SU-DHL-6 (cell line): ENCODE measurements around the gene PET117.
A peak's percentile ranks its signal among the peaks of the same experiment; 100 is the strongest.
"Not testable (repeated sequence)": the region's sequence is repeated elsewhere in the genome, so short reads cannot be mapped to it uniquely, and the experiment has no call there.

Experiments used
- H2AFZ ChIP-seq: fragments of 200-600 bp; sonication (generic); 2 replicates; pipeline ENCODE4 v1.6.1; 2014; ENCODE audit warnings: low read depth, mild to moderate bottlenecking, moderate library complexity, mixed read lengths, antibody characterized with exemption, low read length; ENCODE audit not compliant: severe bottlenecking
- H3F3A ChIP-seq: fragments of 200-600 bp; shearing (Covaris generic); 2 replicates; pipeline ENCODE4 v1.6.0; 2016; ENCODE audit warnings: antibody characterized with exemption, mild to moderate bottlenecking; ENCODE audit not compliant: insufficient read depth
- H3K27ac ChIP-seq: fragments of 200-600 bp; sonication (generic); 2 replicates; pipeline ENCODE4 v1.5.1; 2016; ENCODE audit warnings: low read depth, mild to moderate bottlenecking, low read length, moderate library complexity, mixed read lengths
- H3K27me3 ChIP-seq: fragments of 200-600 bp; sonication (generic), shearing (Covaris generic); 2 replicates; pipeline ENCODE4 v1.6.0; 2014; ENCODE audit warnings: mild to moderate bottlenecking, low read length
- H3K36me3 ChIP-seq: fragments of 200-600 bp; sonication (generic); 2 replicates; pipeline ENCODE4 v1.6.1; 2014; ENCODE audit warnings: mild to moderate bottlenecking, low read length, mixed read lengths
- H3K4me2 ChIP-seq: fragments of 300-600, 200-600 bp; shearing (Covaris generic), sonication (generic); 2 replicates; pipeline ENCODE4 v1.6.0; 2014; ENCODE audit warnings: low read length, low read depth, mild to moderate bottlenecking; ENCODE audit not compliant: poor library complexity, severe bottlenecking
- H3K4me3 ChIP-seq: fragments of 200-600 bp; sonication (generic); 2 replicates; pipeline ENCODE4 v1.5.1; 2014; ENCODE audit warnings: antibody characterized with exemption, low read length, mild to moderate bottlenecking, mixed read lengths; ENCODE audit not compliant: insufficient read depth, poor library complexity, severe bottlenecking
- H3K79me2 ChIP-seq: fragments of 200-600 bp; sonication (generic); 2 replicates; pipeline ENCODE4 v1.6.1; 2014; ENCODE audit warnings: mild to moderate bottlenecking, low read length, moderate library complexity; ENCODE audit not compliant: insufficient read depth
- H3K9ac ChIP-seq: fragments of 200-600 bp; sonication (generic); 2 replicates; pipeline ENCODE4 v1.7.0; 2014; ENCODE audit warnings: mild to moderate bottlenecking, low read length
- H3K9me2 ChIP-seq: fragments of 200-600 bp; sonication (generic); replicated peaks from 2 replicates; pipeline ENCODE4 v1.6.1; 2014; ENCODE audit warnings: low read length; ENCODE audit not compliant: insufficient read depth
- H3K9me3 ChIP-seq: fragments of 200-600 bp; sonication (generic); 2 replicates; pipeline ENCODE4 v1.6.1; 2014; ENCODE audit warnings: low read length, mixed read lengths; ENCODE audit not compliant: insufficient read depth
- H4K20me1 ChIP-seq: fragments of 200-600 bp; sonication (generic); 2 replicates; pipeline ENCODE4 v1.6.1; 2014; ENCODE audit warnings: low read depth, mild to moderate bottlenecking, antibody characterized with exemption, low read length, moderate library complexity, mixed read lengths
- CTCF ChIP-seq: fragments of 200-600 bp; sonication (generic); IDR thresholded peaks from one replicate; pipeline ENCODE4 v1.5.1; 2017; ENCODE audit warnings: antibody characterized with exemption, mild to moderate bottlenecking, low read length, moderate library complexity; ENCODE audit not compliant: insufficient read depth, poor library complexity, severe bottlenecking
- EZH2phosphoT487 ChIP-seq: fragments of 200-600 bp; sonication (generic), shearing (Covaris generic); conservative IDR thresholded peaks from 2 replicates; pipeline ENCODE4 v1.6.1; 2018; ENCODE audit warnings: mild to moderate bottlenecking, antibody characterized with exemption, low read length, moderate library complexity, mixed read lengths

PET117 gene

GRCh38 chr20:18137412-18138265 is at the start of gene PET117, which contains the start of gene KAT14:
PET117 (plus strand) TSS chr20:18137863; CDS start chr20:18137956, 93 bp downstream.
KAT14 (plus strand) TSS chr20:18137863; CDS start chr20:18142661, 4,798 bp downstream.
- Histone ChIP-seq H4K20me1 (no peaks in the 10 kb centered on the region), H3K79me2 (peaks cover 47% of the 10 kb centered on the region), H3K9me2 (no peaks in the 10 kb centered on the region), H3K4me2 (peak within 1 kb of the TSS; percentile 96), H3K4me3 (peak within 1 kb of the TSS; percentile 86), H3K9ac (peak within 1 kb of the TSS; percentile 94), H3K36me3 (peaks cover 8% of the 10 kb centered on the region; the same call in 1 of the 2 replicates), H3K9me3 (no peaks in the 10 kb centered on the region), H2AFZ (peak within 1 kb of the TSS; percentile 95), H3K27me3 (no peaks in the 10 kb centered on the region), H3K27ac (peak within 1 kb of the TSS; percentile 77), H3F3A (no peaks in the 10 kb centered on the region)
- TF ChIP-seq CTCF (no peak), EZH2phosphoT487 (no peak)

GRCh38 chr20:18088298-18088697 is 49.4 kb upstream of the PET117 start:
- H3K9ac ChIP-seq, H3K36me3 ChIP-seq, H3K9me3 ChIP-seq, H3K4me3 ChIP-seq, H2AFZ ChIP-seq, H3K9me2 ChIP-seq, H3K79me2 ChIP-seq, H3K27me3 ChIP-seq, H3K27ac ChIP-seq, H4K20me1 ChIP-seq, H3F3A ChIP-seq, H3K4me2 ChIP-seq: not testable (repeated sequence)

GRCh38 chr20:18088841-18089240 is 48.8 kb upstream of the PET117 start:
- not testable (repeated sequence) for H3K9me2 ChIP-seq, H3K9me3 ChIP-seq, H4K20me1 ChIP-seq, H3K4me2 ChIP-seq, H3K36me3 ChIP-seq, H3K27ac ChIP-seq, H3K9ac ChIP-seq, H3K4me3 ChIP-seq, H3K79me2 ChIP-seq, H3K27me3 ChIP-seq, H2AFZ ChIP-seq, H3F3A ChIP-seq

GRCh38 chr20:18090044-18090443 is 47.6 kb upstream of the PET117 start:
- no peak overlapping the region for H3K4me2 ChIP-seq
- H3K79me2 ChIP-seq: no peaks in the 10 kb centered on the region
- H3K36me3 ChIP-seq: no peaks in the 10 kb centered on the region
- H3K9me2 ChIP-seq: no peaks in the 10 kb centered on the region
- no peaks in the 10 kb centered on the region for H3K9me3 ChIP-seq
- no peaks in the 10 kb centered on the region for H4K20me1 ChIP-seq
- H3K27me3 ChIP-seq: no peaks in the 10 kb centered on the region
- TF ChIP-seq EZH2phosphoT487: no peak
- no peak for TF ChIP-seq CTCF
- H3F3A ChIP-seq: no peaks in the 10 kb centered on the region
- no peak overlapping the region for H3K4me3 ChIP-seq
- no peak overlapping the region for H3K9ac ChIP-seq
- H3K27ac ChIP-seq: no peak overlapping the region
- no peak overlapping the region for H2AFZ ChIP-seq
